K562 (cell line): ENCODE measurements around the gene PPP3CA. TPM values are rescaled to one million over a fixed set of nuclear protein-coding genes. Genes with fewer than 3 reads are reported as not detected.

Experiments used
- ATAC-seq: fragments of 200-7000 bp; cut with Tn5 transposase; 3 replicates; pipeline ENCODE4 v1.9.1; 2020; ENCODE audit warnings: moderate library complexity
- BruUV-seq: library from RNA; stranded (reverse); fragments of 400-500 nt; replicated peaks from 2 replicates; lab custom pipeline; 2021; lab: Mats Ljungman, UMichigan
- CTCF ChIA-PET: fragments of 300-600 bp; formaldehyde crosslinking; extraction: SDS; loops from one replicate; lab custom pipeline; 2021; ENCODE audit warnings: low intra/inter-chr PET ratio; lab: Yijun Ruan, JAX
- POLR2A ChIA-PET: fragments of 300-600, 350-650 bp; sonication (Branson Sonifier 250); formaldehyde crosslinking; extraction: SDS; loops from one replicate; lab custom pipeline; 2021; ENCODE audit warnings: antibody characterized with exemption, inconsistent platforms; lab: Yijun Ruan, JAX
- DNase-seq, 4 experiments: peaks; one replicate each; pipeline versions ENCODE4 v3.0.0 to v3.0.0-alpha.2; 2011 to 2018; ENCODE audit warnings: low spot score in 3 of 4, mixed read lengths in 3 of 4; ENCODE audit errors: extremely low read depth in 1 of 4
- FAIRE-seq: peaks from 2 replicates; lab custom pipeline; 2011; peaks lifted over from hg19 to GRCh38; lab: Jason Lieb, UNC
- H2AFZ ChIP-seq: 2 replicates; pipeline ENCODE4 v1.6.0; 2011; ENCODE audit warnings: low read depth, low read length, control low read depth, inconsistent platforms
- H3K27ac ChIP-seq: fragments of 200-600 bp; 3 replicates; pipeline ENCODE4 v1.8.0; 2011; ENCODE audit warnings: low read depth, mild to moderate bottlenecking, control low read depth, inconsistent platforms, low read length, moderate library complexity, mixed read lengths; ENCODE audit errors: extremely low read depth
- H3K27me3 ChIP-seq, 2 experiments: fragments of 300-600 bp in 1 of 2; 2 replicates in 1 of 2; 3 replicates in 1 of 2; pipeline versions ENCODE4 v1.6.0 to v1.8.0; 2011; ENCODE audit warnings: inconsistent platforms in 2 of 2, low read length in 2 of 2, mild to moderate bottlenecking in 1 of 2, mixed read lengths in 1 of 2, moderate library complexity in 1 of 2; ENCODE audit not compliant: control insufficient read depth in 2 of 2, insufficient read depth in 2 of 2
- H3K36me3 ChIP-seq: fragments of 300-600 bp; 3 replicates; pipeline ENCODE4 v1.8.0; 2011; ENCODE audit warnings: mild to moderate bottlenecking, low read length, inconsistent platforms; ENCODE audit not compliant: control insufficient read depth, insufficient read depth
- H3K4me1 ChIP-seq, 2 experiments: fragments of 200-600 bp in 1 of 2; replicated peaks in 1 of 2; 2 replicates in 1 of 2; 3 replicates in 1 of 2; pipeline versions ENCODE4 v1.5.1 to v1.8.0; 2011; ENCODE audit warnings: inconsistent platforms in 2 of 2, low read length in 2 of 2, mild to moderate bottlenecking in 1 of 2, mixed read lengths in 1 of 2, moderate library complexity in 1 of 2; ENCODE audit not compliant: control insufficient read depth in 2 of 2, insufficient read depth in 2 of 2
- H3K4me2 ChIP-seq: 2 replicates; pipeline ENCODE4 v1.6.1; 2011; ENCODE audit warnings: low read length, control low read depth, inconsistent platforms, mixed read lengths; ENCODE audit not compliant: insufficient read depth
- H3K4me3 ChIP-seq: fragments of 200-600 bp; sonication (generic), shearing (Covaris generic); 2 replicates; pipeline ENCODE4 v1.5.1; 2016; ENCODE audit warnings: control low read depth, inconsistent platforms
- H3K79me2 ChIP-seq: fragments of 200-600 bp; 3 replicates; pipeline ENCODE4 v1.8.0; 2011; ENCODE audit warnings: low read length, inconsistent platforms; ENCODE audit not compliant: control insufficient read depth, insufficient read depth
- H3K9ac ChIP-seq, 2 experiments: 2 replicates each; pipeline versions ENCODE4 v1.6.0 to v1.6.1; 2011; ENCODE audit warnings: low read depth in 2 of 2, low read length in 2 of 2, control low read depth in 1 of 2, inconsistent platforms in 1 of 2, mild to moderate bottlenecking in 1 of 2, mixed read lengths in 1 of 2; ENCODE audit not compliant: insufficient read depth in 1 of 2
- H3K9me1 ChIP-seq: one replicate; pipeline ENCODE4 v1.6.0; 2011; ENCODE audit warnings: inconsistent platforms, mild to moderate bottlenecking, low read length, moderate library complexity; ENCODE audit not compliant: control insufficient read depth, insufficient read depth
- H3K9me3 ChIP-seq: replicated peaks from 2 replicates; pipeline ENCODE4 v1.5.1; 2011; ENCODE audit warnings: low read depth, low read length, inconsistent platforms; ENCODE audit not compliant: control insufficient read depth, insufficient read depth
- H4K20me1 ChIP-seq: replicated peaks from 2 replicates; pipeline ENCODE4 v1.6.1; 2011; ENCODE audit warnings: low read length, inconsistent platforms, mixed read lengths; ENCODE audit not compliant: control insufficient read depth, insufficient read depth
- CBX1 ChIP-seq: sonication (generic); IDR thresholded peaks from 2 replicates; pipeline ENCODE4 v1.6.1; 2016; ENCODE audit warnings: antibody characterized with exemption, low read depth, mild to moderate bottlenecking
- CXXC5 ChIP-seq: fragments of 250-450 bp; sonication (Bioruptor Pico); IDR thresholded peaks from 2 replicates; pipeline ENCODE4 v1.8.0; 2022; ENCODE audit warnings: inconsistent platforms, mild to moderate bottlenecking, moderate library complexity
- GATAD2A ChIP-seq: fragments of 450-650 bp; IDR thresholded peaks from 2 replicates; pipeline ENCODE4 v1.6.1; 2017
- HNRNPL ChIP-seq: fragments of 200-400 bp; formaldehyde crosslinking; IDR thresholded peaks from 2 replicates; pipeline ENCODE4 v1.6.1; 2017; ENCODE audit warnings: low read depth, mild to moderate bottlenecking, low read length
- MYBL2 ChIP-seq, 2 experiments: fragments of 450-650 bp in 1 of 2; sonication (generic) in 1 of 2; formaldehyde crosslinking in 1 of 2; IDR thresholded peaks; 2 replicates each; pipeline versions ENCODE4 v1.6.1 to v1.8.1; 2017 to 2022; ENCODE audit warnings: borderline replicate concordance in 1 of 2, inconsistent platforms in 1 of 2, low read depth in 1 of 2, mild to moderate bottlenecking in 1 of 2, missing genetic modification reagents in 1 of 2, moderate library complexity in 1 of 2
- PTBP1 ChIP-seq: fragments of 200-400 bp; formaldehyde crosslinking; IDR thresholded peaks from 2 replicates; pipeline ENCODE4 v1.6.1; 2017; ENCODE audit warnings: low read depth, low read length
- ZNF146 ChIP-seq: IDR thresholded peaks from one replicate; pipeline ENCODE4 v1.6.1; 2018; ENCODE audit warnings: missing compliant biosample characterization; ENCODE audit not compliant: unreplicated experiment
- ZNF79 ChIP-seq: fragments of 250-450 bp; sonication (Bioruptor Pico); IDR thresholded peaks from 2 replicates; pipeline ENCODE4 v1.4.0; 2020; ENCODE audit warnings: low read depth, mild to moderate bottlenecking, moderate library complexity
- WGBS: fragments of 100-300 bp; shearing (Covaris generic); methylation state at CpG from one replicate; pipeline ENCODE4 v1.1.6; 2016; ENCODE audit warnings: low coverage, mixed read lengths; ENCODE audit not compliant: insufficient coverage; ENCODE audit errors: missing lambda C conversion rate; 5-methylcytosine and 5-hydroxymethylcytosine counted together
- in situ Hi-C: fragments of 300-500 bp; cut with MboI; formaldehyde crosslinking; loops from 4 replicates; pipeline ENCODE4 v1.15.0; 2018; ENCODE audit warnings: inconsistent platforms, mixed read lengths
- intact Hi-C: fragments of 100-400 bp; cut with micrococcal nuclease; formaldehyde crosslinking; loops from 2 replicates; pipeline ENCODE4 v1.14.2; 2022
- polyA plus RNA-seq, 8 experiments: library from polyadenylated mRNA; depleted of rRNA in 4 of 8; stranded (reverse) in 5 of 8; unstranded in 3 of 8; fragments of >200 nt; fragmentation: Nextera tagmentation in 2 of 8; fragmentation: Illumina TruSeq in 1 of 8; extraction: Ambion mirVana in 2 of 8; extraction: Trizol in 1 of 8; gene quantifications; 2 replicates each; pipeline versions ENCODE4 v1.2.1 to v1.2.3, GENCODE V29; 2011 to 2014; ENCODE audit warnings: inconsistent platforms in 1 of 8, missing spikeins in 1 of 8
- total RNA-seq, 7 experiments: library from RNA; depleted of rRNA in 6 of 7; stranded (reverse); fragments of >200 nt in 6 of 7; fragmentation: Illumina TruSeq in 2 of 7; extraction: Trizol in 2 of 7; gene quantifications; 2 replicates each; pipeline versions ENCODE4 v1.2.1 to v1.2.3, GENCODE V29; 2011 to 2021; ENCODE audit warnings: low replicate concordance in 1 of 7
- TF ChIP-seq, protein P1 (sequence below): fragments of 250-450 bp; sonication (Bioruptor Pico); IDR thresholded peaks from 2 replicates; pipeline ENCODE4 v1.8.0; 2022; ENCODE audit warnings: inconsistent platforms, mild to moderate bottlenecking, moderate library complexity, borderline replicate concordance
- TF ChIP-seq, protein P2 (sequence below): sonication (generic); formaldehyde crosslinking; IDR thresholded peaks from 2 replicates; pipeline ENCODE4 v1.8.1; 2023; ENCODE audit warnings: mild to moderate bottlenecking, missing genetic modification reagents
- TF ChIP-seq, protein P3 (sequence below): IDR thresholded peaks from 2 replicates; pipeline ENCODE4 v1.6.1; 2014; ENCODE audit warnings: antibody characterized with exemption
- TF ChIP-seq, protein P4 (sequence below), 2 experiments: fragments of 450-650 bp; IDR thresholded peaks; 2 replicates each; pipeline ENCODE4 v1.6.1; 2018; ENCODE audit warnings: mild to moderate bottlenecking in 2 of 2, low read depth in 1 of 2; ENCODE audit not compliant: partially characterized antibody in 2 of 2

The PPP3CA gene
- total and polyA plus RNA-seq, 9 of the 15 experiments (the other 6 are each of a cell fraction or from before 2014, with no cell fraction given) = 0.94 to 3.2 (median 1.6) TPM

DNA sequence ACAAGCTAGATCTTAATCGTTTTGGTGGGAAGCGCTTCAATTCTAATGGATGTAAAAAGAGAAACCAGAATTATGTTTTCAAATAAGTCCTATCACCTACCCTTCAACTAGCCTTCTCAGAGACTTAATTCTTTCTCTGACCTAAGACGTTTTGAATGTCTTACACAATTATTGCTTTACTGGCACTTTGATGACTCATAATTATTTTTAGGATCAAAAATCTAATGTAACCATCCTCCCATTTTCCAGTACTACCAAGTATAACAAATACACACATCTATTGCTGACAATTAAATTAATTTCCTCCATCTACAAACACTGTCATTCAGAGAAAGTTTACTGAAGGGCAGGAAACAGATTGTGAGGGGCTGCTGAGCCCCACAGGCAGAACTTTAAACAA lies 108.6 kb downstream of the PPP3CA start (continued):
- TF ChIP-seq, protein P1, sequence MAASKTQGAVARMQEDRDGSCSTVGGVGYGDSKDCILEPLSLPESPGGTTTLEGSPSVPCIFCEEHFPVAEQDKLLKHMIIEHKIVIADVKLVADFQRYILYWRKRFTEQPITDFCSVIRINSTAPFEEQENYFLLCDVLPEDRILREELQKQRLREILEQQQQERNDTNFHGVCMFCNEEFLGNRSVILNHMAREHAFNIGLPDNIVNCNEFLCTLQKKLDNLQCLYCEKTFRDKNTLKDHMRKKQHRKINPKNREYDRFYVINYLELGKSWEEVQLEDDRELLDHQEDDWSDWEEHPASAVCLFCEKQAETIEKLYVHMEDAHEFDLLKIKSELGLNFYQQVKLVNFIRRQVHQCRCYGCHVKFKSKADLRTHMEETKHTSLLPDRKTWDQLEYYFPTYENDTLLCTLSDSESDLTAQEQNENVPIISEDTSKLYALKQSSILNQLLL = no peak
- no peak for TF ChIP-seq CXXC5

DNA sequence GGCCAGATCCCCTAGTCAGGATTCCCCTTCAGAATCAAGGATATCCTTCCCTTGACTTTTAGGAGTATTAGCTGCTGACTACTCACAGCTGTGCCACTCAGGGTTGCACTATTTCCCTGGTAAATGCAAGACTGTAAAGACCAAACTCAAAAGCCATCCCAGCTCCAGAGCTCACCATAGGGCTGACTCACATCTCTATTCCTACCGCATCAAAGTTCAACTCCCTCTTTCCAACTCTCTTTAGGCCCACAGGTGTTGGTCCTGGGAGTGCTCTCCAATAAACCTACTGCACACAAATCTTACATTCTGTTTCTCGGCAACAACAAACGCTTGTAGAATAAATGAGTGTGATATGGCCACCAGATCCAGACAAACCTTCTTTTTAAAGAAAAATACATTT lies 109.6 kb downstream of the PPP3CA start:
- H3K27me3 ChIP-seq = no peaks in the 10 kb centered on the region
- no peaks in the 10 kb centered on the region for H3K4me1 ChIP-seq
- in situ Hi-C loops = no loop called here
- H3K4me2 ChIP-seq = no peak overlapping the region
- H3K27ac ChIP-seq = no peak overlapping the region
- ChIA-PET POLR2A (no interaction called here), CTCF (no interaction called here)
- no TSS peak for BruUV-seq
- intact Hi-C loops = no loop called here
- DNase-seq (no peak), ATAC-seq (no peak), FAIRE-seq (no peak)
- H3K9me1 ChIP-seq = no peaks in the 10 kb centered on the region
- no peaks in the 10 kb centered on the region for H4K20me1 ChIP-seq
- H3K9me3 ChIP-seq = no peaks in the 10 kb centered on the region
- no peak overlapping the region for H3K4me3 ChIP-seq
- H3K9ac ChIP-seq = no peak overlapping the region
- no peak overlapping the region for H2AFZ ChIP-seq
- H3K36me3 ChIP-seq = no peaks in the 10 kb centered on the region
- no peaks in the 10 kb centered on the region for H3K79me2 ChIP-seq
- WGBS = 10% methylated on average over 3 of the region's 3 CpGs
- TF ChIP-seq HNRNPL (no peak), CBX1 (no peak), PTBP1 (no peak), GATAD2A (no peak), MYBL2 (IDR thresholded peaks at IDR 0.05; ENCODE audit: low read depth) (no peak), MYBL2 (CRISPR knock-in tag; IDR thresholded peaks at IDR 0.05; ENCODE audit: borderline replicate concordance) (no peak), ZNF146 (CRISPR knock-in tag) (no peak), ZNF79 (CRISPR knock-in tag) (no peak)
- TF ChIP-seq, protein P2, sequence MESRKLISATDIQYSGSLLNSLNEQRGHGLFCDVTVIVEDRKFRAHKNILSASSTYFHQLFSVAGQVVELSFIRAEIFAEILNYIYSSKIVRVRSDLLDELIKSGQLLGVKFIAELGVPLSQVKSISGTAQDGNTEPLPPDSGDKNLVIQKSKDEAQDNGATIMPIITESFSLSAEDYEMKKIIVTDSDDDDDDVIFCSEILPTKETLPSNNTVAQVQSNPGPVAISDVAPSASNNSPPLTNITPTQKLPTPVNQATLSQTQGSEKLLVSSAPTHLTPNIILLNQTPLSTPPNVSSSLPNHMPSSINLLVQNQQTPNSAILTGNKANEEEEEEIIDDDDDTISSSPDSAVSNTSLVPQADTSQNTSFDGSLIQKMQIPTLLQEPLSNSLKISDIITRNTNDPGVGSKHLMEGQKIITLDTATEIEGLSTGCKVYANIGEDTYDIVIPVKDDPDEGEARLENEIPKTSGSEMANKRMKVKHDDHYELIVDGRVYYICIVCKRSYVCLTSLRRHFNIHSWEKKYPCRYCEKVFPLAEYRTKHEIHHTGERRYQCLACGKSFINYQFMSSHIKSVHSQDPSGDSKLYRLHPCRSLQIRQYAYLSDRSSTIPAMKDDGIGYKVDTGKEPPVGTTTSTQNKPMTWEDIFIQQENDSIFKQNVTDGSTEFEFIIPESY (CRISPR knock-in tag) = no peak
- TF ChIP-seq, protein P3, sequence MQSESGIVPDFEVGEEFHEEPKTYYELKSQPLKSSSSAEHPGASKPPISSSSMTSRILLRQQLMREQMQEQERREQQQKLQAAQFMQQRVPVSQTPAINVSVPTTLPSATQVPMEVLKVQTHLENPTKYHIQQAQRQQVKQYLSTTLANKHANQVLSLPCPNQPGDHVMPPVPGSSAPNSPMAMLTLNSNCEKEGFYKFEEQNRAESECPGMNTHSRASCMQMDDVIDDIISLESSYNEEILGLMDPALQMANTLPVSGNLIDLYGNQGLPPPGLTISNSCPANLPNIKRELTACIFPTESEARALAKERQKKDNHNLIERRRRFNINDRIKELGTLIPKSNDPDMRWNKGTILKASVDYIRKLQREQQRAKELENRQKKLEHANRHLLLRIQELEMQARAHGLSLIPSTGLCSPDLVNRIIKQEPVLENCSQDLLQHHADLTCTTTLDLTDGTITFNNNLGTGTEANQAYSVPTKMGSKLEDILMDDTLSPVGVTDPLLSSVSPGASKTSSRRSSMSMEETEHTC = no peak
- TF ChIP-seq, protein P4, sequence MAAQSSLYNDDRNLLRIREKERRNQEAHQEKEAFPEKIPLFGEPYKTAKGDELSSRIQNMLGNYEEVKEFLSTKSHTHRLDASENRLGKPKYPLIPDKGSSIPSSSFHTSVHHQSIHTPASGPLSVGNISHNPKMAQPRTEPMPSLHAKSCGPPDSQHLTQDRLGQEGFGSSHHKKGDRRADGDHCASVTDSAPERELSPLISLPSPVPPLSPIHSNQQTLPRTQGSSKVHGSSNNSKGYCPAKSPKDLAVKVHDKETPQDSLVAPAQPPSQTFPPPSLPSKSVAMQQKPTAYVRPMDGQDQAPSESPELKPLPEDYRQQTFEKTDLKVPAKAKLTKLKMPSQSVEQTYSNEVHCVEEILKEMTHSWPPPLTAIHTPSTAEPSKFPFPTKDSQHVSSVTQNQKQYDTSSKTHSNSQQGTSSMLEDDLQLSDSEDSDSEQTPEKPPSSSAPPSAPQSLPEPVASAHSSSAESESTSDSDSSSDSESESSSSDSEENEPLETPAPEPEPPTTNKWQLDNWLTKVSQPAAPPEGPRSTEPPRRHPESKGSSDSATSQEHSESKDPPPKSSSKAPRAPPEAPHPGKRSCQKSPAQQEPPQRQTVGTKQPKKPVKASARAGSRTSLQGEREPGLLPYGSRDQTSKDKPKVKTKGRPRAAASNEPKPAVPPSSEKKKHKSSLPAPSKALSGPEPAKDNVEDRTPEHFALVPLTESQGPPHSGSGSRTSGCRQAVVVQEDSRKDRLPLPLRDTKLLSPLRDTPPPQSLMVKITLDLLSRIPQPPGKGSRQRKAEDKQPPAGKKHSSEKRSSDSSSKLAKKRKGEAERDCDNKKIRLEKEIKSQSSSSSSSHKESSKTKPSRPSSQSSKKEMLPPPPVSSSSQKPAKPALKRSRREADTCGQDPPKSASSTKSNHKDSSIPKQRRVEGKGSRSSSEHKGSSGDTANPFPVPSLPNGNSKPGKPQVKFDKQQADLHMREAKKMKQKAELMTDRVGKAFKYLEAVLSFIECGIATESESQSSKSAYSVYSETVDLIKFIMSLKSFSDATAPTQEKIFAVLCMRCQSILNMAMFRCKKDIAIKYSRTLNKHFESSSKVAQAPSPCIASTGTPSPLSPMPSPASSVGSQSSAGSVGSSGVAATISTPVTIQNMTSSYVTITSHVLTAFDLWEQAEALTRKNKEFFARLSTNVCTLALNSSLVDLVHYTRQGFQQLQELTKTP (IDR thresholded peaks at IDR 0.05; ENCODE audit: low read depth in 1 of 2, partially characterized antibody in 2 of 2) = no peak
